ENCODE measurements around the gene ZRANB3. TPM values are rescaled to one million over a fixed set of nuclear protein-coding genes. Genes with fewer than 3 reads are reported as not detected.
"Not testable (repeated sequence)": the region's sequence is repeated elsewhere in the genome, so short reads cannot be mapped to it uniquely, and the experiment has no call there.

The ZRANB3 gene
- total RNA-seq, 1 donor from 2014 or later = 7.0 TPM

- peaks cover 20% of the 10 kb centered on the region for H3K9me3 Mint-ChIP-seq (ENCODE audit: low read depth)
These were observed 79.1 kb downstream of the ZRANB3 start for GRCh38 chr2:135451966-135452365.

DNA sequence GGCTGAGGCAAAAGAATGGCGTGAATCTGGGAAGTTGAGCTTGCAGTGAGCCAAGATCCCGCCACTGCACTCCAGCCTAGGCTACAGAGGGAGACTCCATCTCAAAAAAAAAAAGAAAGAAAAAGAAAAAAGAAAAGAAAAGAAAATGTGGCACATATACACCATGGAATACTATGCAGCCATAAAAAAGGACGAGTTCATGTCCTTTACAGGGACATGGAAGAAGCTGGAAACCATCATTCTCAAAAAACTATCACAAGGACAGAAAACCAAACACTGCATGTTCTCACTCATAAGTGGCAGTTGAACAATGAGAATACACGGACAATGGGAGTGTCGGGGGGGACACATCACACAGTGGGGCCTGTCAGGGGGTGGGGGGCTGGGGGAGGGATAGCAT, 88.0 kb downstream of the ZRANB3 start:
- not testable (repeated sequence) for H3K27me3 Mint-ChIP-seq (ENCODE audit: low read depth); H3K36me3 Mint-ChIP-seq (ENCODE audit: low read depth); H3K4me3 Mint-ChIP-seq (ENCODE audit: unreplicated experiment); DNase-seq (ENCODE audit: low spot score); H3K4me1 Mint-ChIP-seq (ENCODE audit: low read depth); H3K9me3 Mint-ChIP-seq (ENCODE audit: low read depth); H3K27ac Mint-ChIP-seq (ENCODE audit: unreplicated experiment)

More at GRCh38 chr2:135451966-135452365, 79.1 kb downstream of the ZRANB3 start:
- no peaks in the 10 kb centered on the region for H3K27me3 Mint-ChIP-seq (ENCODE audit: low read depth)
- no peaks in the 10 kb centered on the region for H3K4me1 Mint-ChIP-seq (ENCODE audit: low read depth)
- no peak for DNase-seq (ENCODE audit: low spot score)
- peaks cover 12% of the 10 kb centered on the region for H3K36me3 Mint-ChIP-seq (ENCODE audit: low read depth)
- H3K27ac Mint-ChIP-seq (ENCODE audit: unreplicated experiment) = no peak overlapping the region
- TF ChIP-seq, protein P1, sequence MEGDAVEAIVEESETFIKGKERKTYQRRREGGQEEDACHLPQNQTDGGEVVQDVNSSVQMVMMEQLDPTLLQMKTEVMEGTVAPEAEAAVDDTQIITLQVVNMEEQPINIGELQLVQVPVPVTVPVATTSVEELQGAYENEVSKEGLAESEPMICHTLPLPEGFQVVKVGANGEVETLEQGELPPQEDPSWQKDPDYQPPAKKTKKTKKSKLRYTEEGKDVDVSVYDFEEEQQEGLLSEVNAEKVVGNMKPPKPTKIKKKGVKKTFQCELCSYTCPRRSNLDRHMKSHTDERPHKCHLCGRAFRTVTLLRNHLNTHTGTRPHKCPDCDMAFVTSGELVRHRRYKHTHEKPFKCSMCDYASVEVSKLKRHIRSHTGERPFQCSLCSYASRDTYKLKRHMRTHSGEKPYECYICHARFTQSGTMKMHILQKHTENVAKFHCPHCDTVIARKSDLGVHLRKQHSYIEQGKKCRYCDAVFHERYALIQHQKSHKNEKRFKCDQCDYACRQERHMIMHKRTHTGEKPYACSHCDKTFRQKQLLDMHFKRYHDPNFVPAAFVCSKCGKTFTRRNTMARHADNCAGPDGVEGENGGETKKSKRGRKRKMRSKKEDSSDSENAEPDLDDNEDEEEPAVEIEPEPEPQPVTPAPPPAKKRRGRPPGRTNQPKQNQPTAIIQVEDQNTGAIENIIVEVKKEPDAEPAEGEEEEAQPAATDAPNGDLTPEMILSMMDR (IDR thresholded peaks at IDR 0.05) = no peak
- H3K4me3 Mint-ChIP-seq (ENCODE audit: unreplicated experiment) = no peak overlapping the region

DNA sequence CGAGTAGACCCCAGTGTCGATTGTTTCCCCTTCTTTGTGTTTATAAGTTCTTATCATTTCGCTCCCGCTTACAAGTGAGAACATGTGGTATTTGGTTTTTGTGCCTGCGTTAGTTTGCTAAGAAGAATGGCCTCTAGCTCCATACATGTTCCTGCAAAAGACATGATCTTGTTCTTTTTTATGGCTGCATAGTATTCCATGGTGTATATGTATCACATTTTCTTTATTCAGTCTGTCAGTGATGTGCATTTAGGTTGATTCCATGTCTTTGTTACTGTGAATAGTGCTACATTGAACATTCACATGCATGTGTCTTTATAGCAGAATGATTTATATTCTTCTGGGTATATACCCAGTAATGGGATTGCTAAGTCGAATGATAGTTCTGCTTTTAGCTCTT, 95.9 kb downstream of the ZRANB3 start:
- H3K9me3 Mint-ChIP-seq (ENCODE audit: low read depth); H3K4me3 Mint-ChIP-seq (ENCODE audit: unreplicated experiment); H3K36me3 Mint-ChIP-seq (ENCODE audit: low read depth); H3K27ac Mint-ChIP-seq (ENCODE audit: unreplicated experiment); DNase-seq (ENCODE audit: low spot score); H3K27me3 Mint-ChIP-seq (ENCODE audit: low read depth); H3K4me1 Mint-ChIP-seq (ENCODE audit: low read depth): not testable (repeated sequence)

DNA sequence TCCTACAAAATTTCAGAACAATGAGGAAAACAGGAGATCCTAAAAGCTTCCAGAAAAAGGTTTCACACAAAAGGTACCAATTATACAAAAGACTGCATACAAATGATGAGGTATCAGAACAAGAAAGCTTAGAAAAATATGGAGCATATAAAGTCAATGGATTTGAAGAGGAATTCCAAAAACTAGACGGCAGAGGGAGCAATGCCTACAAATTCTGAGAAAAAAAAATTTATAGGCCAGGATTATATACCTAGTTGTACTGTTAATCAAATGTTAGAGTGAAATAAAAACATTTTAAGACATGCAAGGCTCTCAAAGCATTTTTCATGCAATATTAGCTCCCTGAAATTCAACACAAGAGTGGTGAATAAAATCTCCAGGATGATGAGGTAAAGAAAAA, 106.2 kb downstream of the ZRANB3 start:
- H3K4me3 Mint-ChIP-seq (ENCODE audit: unreplicated experiment) = no peak overlapping the region
- peaks cover 6% of the 10 kb centered on the region for H3K36me3 Mint-ChIP-seq (ENCODE audit: low read depth)
- DNase-seq (ENCODE audit: low spot score) = no peak
- H3K27me3 Mint-ChIP-seq (ENCODE audit: low read depth) = no peaks in the 10 kb centered on the region
- no peak overlapping the region for H3K27ac Mint-ChIP-seq (ENCODE audit: unreplicated experiment)
- TF ChIP-seq, protein P1 (IDR thresholded peaks at IDR 0.05) = peak; percentile 44
- peaks cover 4% of the 10 kb centered on the region for H3K4me1 Mint-ChIP-seq (ENCODE audit: low read depth)
- peaks cover 18% of the 10 kb centered on the region for H3K9me3 Mint-ChIP-seq (ENCODE audit: low read depth)

- TF ChIP-seq, protein P1 (IDR thresholded peaks at IDR 0.05) = no peak
- no peaks in the 10 kb centered on the region for H3K27me3 Mint-ChIP-seq (ENCODE audit: low read depth)
- peaks cover 11% of the 10 kb centered on the region for H3K9me3 Mint-ChIP-seq (ENCODE audit: low read depth)
- H3K4me1 Mint-ChIP-seq (ENCODE audit: low read depth) = peaks cover 4% of the 10 kb centered on the region
- no peak overlapping the region for H3K4me3 Mint-ChIP-seq (ENCODE audit: unreplicated experiment)
- no peak for DNase-seq (ENCODE audit: low spot score)
- H3K36me3 Mint-ChIP-seq (ENCODE audit: low read depth) = peaks cover 6% of the 10 kb centered on the region
- H3K27ac Mint-ChIP-seq (ENCODE audit: unreplicated experiment) = no peak overlapping the region
These were observed 108.1 kb downstream of the ZRANB3 start for GRCh38 chr2:135422898-135423297.

DNA sequence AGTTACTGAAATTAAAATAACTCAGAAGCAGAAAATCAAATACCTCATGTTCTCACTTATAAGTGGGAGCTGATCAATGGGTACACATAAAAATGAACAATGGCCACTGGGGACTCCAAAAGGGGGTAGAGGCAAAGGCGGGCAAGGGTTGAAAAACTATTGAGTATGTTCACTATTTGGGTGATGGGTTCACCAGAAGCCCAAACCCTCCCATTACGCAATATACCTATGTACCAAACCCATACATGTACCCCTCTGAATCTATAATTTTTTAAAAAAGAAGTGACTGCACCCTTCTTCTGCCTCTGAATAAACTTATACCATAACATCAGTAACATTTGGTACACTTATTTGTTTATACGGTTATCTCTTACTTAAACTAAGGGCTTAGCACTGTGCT, 119.4 kb downstream of the ZRANB3 start:
- H3K9me3 Mint-ChIP-seq (ENCODE audit: low read depth) = peaks cover 18% of the 10 kb centered on the region
- no peaks in the 10 kb centered on the region for H3K4me1 Mint-ChIP-seq (ENCODE audit: low read depth)
- no peak overlapping the region for H3K27ac Mint-ChIP-seq (ENCODE audit: unreplicated experiment)
- no peak for DNase-seq (ENCODE audit: low spot score)
- TF ChIP-seq, protein P1 (IDR thresholded peaks at IDR 0.05) = no peak
- H3K4me3 Mint-ChIP-seq (ENCODE audit: unreplicated experiment) = no peak overlapping the region
- H3K36me3 Mint-ChIP-seq (ENCODE audit: low read depth) = peaks cover 3% of the 10 kb centered on the region
- no peaks in the 10 kb centered on the region for H3K27me3 Mint-ChIP-seq (ENCODE audit: low read depth)

Measured in chondrocyte (in vitro differentiated cells).